Activated B cell treated with CpG ODN at 0.5 μM for 24 hours (primary cell): Measurements from ENCODE around the gene EIF2B4. TPM values are rescaled to one million over a fixed set of nuclear protein-coding genes. Genes with fewer than 3 reads are reported as not detected.

Experiments
- ATAC-seq: fragments of 200-7000 bp; cut with Tn5 transposase; one replicate; pipeline ENCODE4 v1.10.0; 2021; ENCODE audit warnings: low read depth, mild to moderate bottlenecking, moderate library complexity
- CTCF ChIA-PET: fragments of 350-600 bp; sonication (Branson Sonifier 250); formaldehyde crosslinking; loops from one replicate; lab custom pipeline; 2021; ENCODE audit warnings: antibody characterized with exemption; lab: Charles Lee
- POLR2A ChIA-PET: fragments of 350-600 bp; sonication (Branson Sonifier 250); formaldehyde crosslinking; loops from one replicate; lab custom pipeline; 2021; ENCODE audit warnings: antibody characterized with exemption; lab: Charles Lee
- DNase-seq: peaks from one replicate; pipeline ENCODE4 v3.0.0; 2022
- H3K27ac Mint-ChIP-seq: one replicate; pipeline ENCODE4 v1.8.0; 2020; ENCODE audit warnings: mixed read lengths
- H3K27me3 Mint-ChIP-seq: one replicate; pipeline ENCODE4 v1.8.0; 2021; ENCODE audit warnings: mixed read lengths
- H3K36me3 Mint-ChIP-seq: one replicate; pipeline ENCODE4 v1.8.0; 2021; ENCODE audit warnings: low read depth, mixed read lengths
- H3K4me1 Mint-ChIP-seq: one replicate; pipeline ENCODE4 v1.8.0; 2021; ENCODE audit warnings: mixed read lengths
- H3K4me3 Mint-ChIP-seq: one replicate; pipeline ENCODE4 v1.8.0; 2020; ENCODE audit warnings: mild to moderate bottlenecking, mixed read lengths
- H3K9me3 Mint-ChIP-seq: one replicate; pipeline ENCODE4 v1.8.0; 2020; ENCODE audit warnings: mixed read lengths
- CTCF ChIP-seq: fragments of 200-600 bp; IDR thresholded peaks from one replicate; pipeline ENCODE4 v1.8.0; 2022; ENCODE audit warnings: antibody characterized with exemption, mild to moderate bottlenecking
- intact Hi-C: fragments of 100-400 bp; cut with micrococcal nuclease; formaldehyde crosslinking; loops from one replicate; pipeline ENCODE4 v1.15.1; 2024
- total RNA-seq: library from RNA; stranded (reverse); gene quantifications from 2 replicates; pipeline ENCODE4 v1.2.3, GENCODE V29; 2022

The EIF2B4 gene
- total RNA-seq, 1 donor from 2014 or later: 49.9 TPM

GRCh38 chr2:27393225-27393624 is 23.1 kb upstream of the EIF2B4 start:
- intact Hi-C loops: no loop called here
- ATAC-seq (no peak), DNase-seq (no peak)
- TF ChIP-seq CTCF: no peak
- H3K27me3 Mint-ChIP-seq: no peaks in the 10 kb centered on the region
- ChIA-PET POLR2A (no interaction called here), CTCF (no interaction called here)
- no peak overlapping the region for H3K4me3 Mint-ChIP-seq
- peaks cover 2% of the 10 kb centered on the region for H3K9me3 Mint-ChIP-seq
- H3K36me3 Mint-ChIP-seq: peaks cover 27% of the 10 kb centered on the region
- H3K4me1 Mint-ChIP-seq: peaks cover 6% of the 10 kb centered on the region
- no peak overlapping the region for H3K27ac Mint-ChIP-seq

- CTCF ChIA-PET: no interaction called here
- POLR2A ChIA-PET: no interaction called here
- no peak for ATAC-seq
- intact Hi-C loops: no loop called here
- no peaks in the 10 kb centered on the region for H3K9me3 Mint-ChIP-seq
- peaks cover 4% of the 10 kb centered on the region for H3K4me1 Mint-ChIP-seq
- H3K4me3 Mint-ChIP-seq: no peak overlapping the region
- H3K36me3 Mint-ChIP-seq: peaks cover 32% of the 10 kb centered on the region
- TF ChIP-seq CTCF: no peak
- DNase-seq: no peak
- H3K27me3 Mint-ChIP-seq: no peaks in the 10 kb centered on the region
- no peak overlapping the region for H3K27ac Mint-ChIP-seq
Observed at GRCh38 chr2:27390822-27391679, 20.9 kb upstream of the EIF2B4 start.

- no peak for ATAC-seq
- POLR2A ChIA-PET: interaction anchor here (1.7 to 4.9 kb wide), 4 partner anchors 11 to 59 kb away, joined by 5 to 96 read pairs (median 32); partner anchors contain the start of genes EIF2B4, MPV17, NRBP1 and PPM1G
- intact Hi-C loops: loop anchor here (2.0 kb wide), 2 partner anchors 47 to 59 kb away; partner anchors contain the start of genes MPV17 and NRBP1
Observed at GRCh38 chr2:27381577-27382181, 11.5 kb upstream of the EIF2B4 start.

GRCh38 chr2:27380626-27381545 is 10.7 kb upstream of the EIF2B4 start, which contains the start of gene ZNF513:
TSS of gene ZNF513 (minus strand) at chr2:27380734. CDS start at chr2:27380526, 208 bp downstream.
- Mint-ChIP-seq H3K27ac (peak within 1 kb of the TSS; percentile 89), H3K4me3 (peak within 1 kb of the TSS; percentile 87), H3K9me3 (no peaks in the 10 kb centered on the region), H3K27me3 (no peaks in the 10 kb centered on the region), H3K4me1 (peaks cover 29% of the 10 kb centered on the region), H3K36me3 (peaks cover 80% of the 10 kb centered on the region)
- DNase-seq: peak; percentile 85
- TF ChIP-seq CTCF: no peak
- intact Hi-C loops: loop anchor here (1.0 to 2.0 kb wide), 5 partner anchors 11 to 58 kb away; partner anchors contain the start of genes EIF2B4, GTF3C2, MPV17 and NRBP1
- peak; percentile 91 for ATAC-seq
- POLR2A ChIA-PET: interaction anchor here (0.9 to 4.9 kb wide), 9 partner anchors 10 to 247 kb away, joined by 3 to 96 read pairs (median 7); partner anchors contain the start of genes ATRAID, CCDC121, EIF2B4 and GPN1
- CTCF ChIA-PET: interaction anchor here (1.0 kb wide), 1 partner anchor 9 kb away, joined by 5 read pairs; no protein-coding TSS in a partner anchor

More at GRCh38 chr2:27381577-27382181, 11.5 kb upstream of the EIF2B4 start:
- Mint-ChIP-seq H3K27ac (peak overlapping the region; percentile 89), H3K27me3 (no peaks in the 10 kb centered on the region), H3K9me3 (no peaks in the 10 kb centered on the region), H3K36me3 (peaks cover 77% of the 10 kb centered on the region), H3K4me3 (peak overlapping the region; percentile 87), H3K4me1 (peaks cover 29% of the 10 kb centered on the region)
- CTCF ChIA-PET: no interaction called here
- no peak for DNase-seq
- TF ChIP-seq CTCF: no peak
